LoVo (cell line): ENCODE data around the gene EFCAB5.
"Not testable (repeated sequence)": the region's sequence is repeated elsewhere in the genome, so short reads cannot be mapped to it uniquely, and the experiment has no call there.

ENCODE experiments used
- DNase-seq: peaks from one replicate; pipeline ENCODE4 v3.0.0-alpha.2; 2016; ENCODE audit warnings: low spot score

Gene EFCAB5

DNA sequence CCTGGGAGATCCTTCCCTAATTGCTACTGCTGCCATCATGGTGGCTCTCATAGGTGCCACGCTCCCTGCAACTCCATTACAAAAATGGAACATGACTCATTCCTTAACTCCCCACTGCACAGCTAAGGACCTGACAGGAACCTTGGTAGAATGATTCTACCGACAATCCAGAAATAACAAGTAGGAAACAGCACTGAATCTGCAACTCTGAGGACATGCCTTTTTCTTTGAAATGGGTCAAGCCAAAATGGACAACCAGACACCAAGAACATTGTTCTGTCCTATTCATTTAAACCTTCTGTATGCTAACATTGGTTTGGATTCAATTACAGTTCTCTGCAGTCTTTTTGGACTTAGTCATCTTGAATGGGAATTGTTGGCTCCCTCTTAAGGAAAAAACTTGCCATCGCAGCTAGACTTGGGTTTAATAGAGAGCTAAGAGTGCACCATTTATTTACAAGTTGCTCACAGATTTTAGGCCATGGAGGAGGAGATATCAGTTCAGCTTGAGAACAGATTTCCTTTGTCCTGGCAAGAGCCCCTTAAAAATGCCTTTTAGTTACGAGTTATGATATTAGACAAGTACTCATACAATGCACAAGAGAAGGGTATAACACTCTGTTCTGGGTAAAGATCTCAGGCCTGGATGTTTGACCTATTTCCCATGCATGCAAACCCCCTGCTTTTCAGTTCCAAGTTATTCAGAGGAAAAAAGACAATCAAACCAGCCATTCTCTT is 154.2 kb downstream of the EFCAB5 start:
- DNase-seq, result peak; percentile 49

DNA sequence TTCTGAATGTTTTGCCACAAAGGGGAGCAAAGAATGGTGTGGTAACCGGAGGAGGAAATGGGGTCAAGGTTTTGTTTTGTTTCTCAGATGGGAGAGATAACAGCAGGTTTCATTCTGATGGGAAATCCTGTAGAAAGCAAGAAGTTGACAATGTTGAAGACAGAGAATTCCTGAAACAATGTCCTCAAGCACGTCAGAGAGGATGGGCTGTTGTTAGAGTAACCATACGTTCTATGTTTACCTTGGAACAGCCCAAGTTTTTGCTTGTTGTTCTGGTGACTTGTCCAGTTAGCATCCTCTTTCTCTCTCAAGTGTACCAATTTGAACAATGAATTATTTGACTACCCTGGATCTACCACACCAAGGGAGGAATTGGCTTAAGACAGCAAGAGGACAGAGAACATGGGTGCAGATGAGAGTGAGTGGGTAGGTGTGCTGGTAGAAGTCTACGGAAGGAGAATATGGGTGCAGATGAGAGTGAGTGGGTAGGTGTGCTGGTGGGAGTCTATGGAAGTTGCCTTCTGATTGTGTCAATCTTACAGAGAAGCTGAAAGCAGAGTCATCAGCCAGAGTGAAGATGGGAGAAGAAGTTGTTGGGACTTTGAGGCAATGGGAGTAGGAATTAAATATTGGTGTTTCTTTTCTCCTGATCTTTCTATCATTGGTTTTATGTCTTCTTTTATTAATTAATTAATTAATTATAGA is 160.4 kb downstream of the EFCAB5 start:
- DNase-seq, result no peak

DNA sequence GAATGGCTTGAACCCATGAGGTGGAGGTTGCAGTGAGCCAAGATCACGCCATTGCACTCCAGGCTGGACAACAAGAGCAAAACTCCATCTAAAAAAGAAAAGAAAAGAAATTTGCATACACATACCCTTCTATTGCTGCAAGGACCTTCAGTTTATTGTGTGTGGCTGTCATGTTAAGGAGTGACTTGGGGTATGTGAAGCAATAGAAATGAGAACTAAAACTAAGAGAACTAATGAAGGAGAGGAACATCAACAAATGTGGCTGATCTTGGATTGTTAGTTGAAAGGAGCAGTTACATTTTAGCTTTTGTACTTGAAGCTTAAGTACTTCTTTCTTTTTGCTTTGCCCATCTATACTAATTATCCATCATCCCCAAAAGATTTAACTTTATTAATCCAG is 162.5 kb downstream of the EFCAB5 start:
- no peak for DNase-seq

DNA sequence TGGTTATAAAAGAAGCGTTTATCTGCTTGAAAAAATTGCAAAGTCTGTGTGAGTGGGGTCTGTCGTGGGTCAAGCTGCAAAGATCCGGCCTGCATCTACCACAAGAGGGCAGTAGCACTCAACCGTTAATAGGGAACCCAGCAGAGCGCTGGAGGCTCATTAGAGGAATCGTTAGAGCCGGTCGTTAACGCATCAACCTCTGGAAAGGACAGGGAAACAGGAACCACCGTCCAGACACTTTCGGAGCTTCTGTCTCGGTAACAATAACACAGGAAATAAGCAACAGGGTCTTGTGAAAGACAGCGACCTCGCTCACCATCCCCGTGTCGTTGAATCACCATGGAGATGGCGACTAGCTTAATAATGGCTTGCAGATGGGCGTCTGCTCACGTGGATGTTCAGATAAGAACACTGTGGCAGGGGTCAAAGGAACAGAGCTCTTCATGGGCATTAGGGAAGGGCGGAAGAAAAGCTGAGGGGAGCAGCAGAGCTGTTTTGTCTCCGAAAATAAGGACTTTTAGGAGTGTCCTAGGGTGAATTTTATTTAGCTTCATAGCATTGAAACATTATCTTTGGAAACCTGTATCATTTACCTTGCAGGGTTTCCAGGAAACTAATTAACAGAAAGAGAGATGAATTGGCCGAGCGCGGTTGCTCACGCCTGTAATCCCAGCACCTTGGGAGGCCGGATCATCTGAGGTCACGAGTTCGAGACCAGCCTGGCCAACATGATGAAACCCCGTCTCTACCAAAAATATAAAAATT is 163.3 kb downstream of the EFCAB5 start:
- peak; percentile 82 for DNase-seq

DNA sequence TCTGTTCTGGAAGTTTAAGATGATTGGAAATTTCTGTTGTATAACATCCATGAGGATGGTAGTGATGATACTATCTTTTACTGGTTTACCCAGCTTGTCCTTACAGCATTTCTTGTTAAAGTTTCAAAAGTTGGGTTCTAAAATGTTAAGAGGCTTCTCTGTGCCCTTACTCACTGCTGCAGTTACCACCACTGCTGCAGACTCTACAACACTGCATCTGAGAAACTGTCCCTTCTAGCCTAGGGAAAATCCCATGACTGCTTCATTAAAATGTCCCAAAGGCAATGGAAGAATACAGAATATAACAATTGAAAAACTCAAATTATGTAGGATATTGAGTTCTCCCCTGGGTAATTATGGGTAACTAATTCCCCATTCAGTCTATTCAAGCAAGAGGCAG is 171.4 kb downstream of the EFCAB5 start:
- DNase-seq, result no peak

DNA sequence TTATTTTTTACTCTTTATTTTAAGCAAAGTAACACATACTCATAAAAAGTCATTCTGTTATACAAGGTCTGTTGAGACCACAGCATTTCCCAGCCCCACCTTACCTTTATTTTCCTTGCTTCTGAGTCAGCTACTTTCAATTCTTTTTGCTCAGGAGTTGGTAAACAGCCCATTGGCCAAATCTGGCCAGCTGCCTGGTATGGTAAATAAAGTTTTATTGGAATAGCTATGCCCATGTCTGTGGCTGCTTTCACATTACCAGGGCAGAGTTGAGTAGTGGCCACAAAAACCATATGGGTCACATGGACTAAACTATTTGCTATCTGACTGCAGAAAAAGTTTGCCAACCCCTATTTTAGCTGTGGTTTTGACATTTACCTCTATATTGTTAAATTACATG is 171.8 kb downstream of the EFCAB5 start:
- peak; percentile 88 for DNase-seq

DNA sequence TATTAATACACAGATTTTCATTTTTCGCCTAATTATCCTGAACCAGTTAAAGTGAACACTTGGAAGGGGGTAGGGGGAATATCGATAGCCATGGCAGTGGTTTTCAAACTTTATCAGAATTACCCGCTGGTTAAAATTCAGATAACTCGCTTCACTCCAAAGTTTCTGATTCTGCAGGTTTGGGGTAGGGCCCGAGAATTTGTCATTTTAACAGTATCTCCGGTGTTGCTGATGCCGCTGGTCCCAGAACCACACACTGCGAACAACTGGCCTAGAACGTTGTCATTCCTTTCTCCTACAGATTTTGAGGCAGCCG is 174.9 kb downstream of the EFCAB5 start:
- no peak for DNase-seq

DNA sequence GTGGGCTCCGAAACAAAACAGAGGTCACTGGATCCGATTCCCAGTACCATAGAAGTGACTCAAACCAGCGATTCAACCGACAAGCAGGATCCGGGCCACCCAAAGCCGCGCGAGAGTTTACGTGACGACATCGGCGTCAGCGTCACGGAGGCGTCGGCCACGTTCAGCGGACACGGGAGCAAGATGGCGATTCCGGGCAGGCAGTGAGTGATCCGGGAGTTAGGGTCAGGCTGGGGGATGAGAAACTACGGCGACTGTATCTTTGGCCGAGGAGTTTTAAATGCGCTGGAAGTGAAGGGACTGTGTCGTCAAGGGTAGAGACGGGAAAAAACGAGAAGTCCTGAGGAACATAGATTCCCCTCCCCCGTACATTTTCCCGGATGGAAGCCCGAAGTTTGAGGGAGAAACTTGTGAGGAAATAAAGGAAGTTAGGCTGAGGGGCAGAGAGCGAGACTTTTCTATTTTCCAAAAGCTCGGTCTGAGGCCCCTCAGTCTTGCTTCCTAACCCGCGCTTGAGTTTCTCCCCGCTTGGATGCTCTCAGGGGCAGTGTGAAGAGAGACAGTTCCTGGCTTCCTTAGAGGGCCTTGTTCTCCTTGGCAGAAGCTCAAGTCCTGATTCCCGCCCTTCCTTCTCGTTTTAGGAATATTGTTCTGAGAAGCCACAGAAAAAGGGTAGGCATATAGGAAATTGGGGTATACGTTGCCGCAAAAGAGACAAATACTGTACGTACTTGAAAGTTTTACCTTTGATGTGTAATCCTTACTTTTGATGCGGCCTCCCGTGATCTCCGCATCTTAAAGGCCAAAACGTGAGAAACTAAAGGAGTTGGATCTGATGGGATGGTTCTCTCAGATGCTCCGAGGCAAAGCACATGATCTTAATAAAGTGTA is 175.5 kb downstream of the EFCAB5 start, which contains the start of gene NSRP1:
Gene NSRP1 (plus strand): TSS at position 156 of the 891 bp plus-strand sequence. CDS start 28 bp downstream, at position 184.
- DNase-seq, result peak; percentile 95

DNA sequence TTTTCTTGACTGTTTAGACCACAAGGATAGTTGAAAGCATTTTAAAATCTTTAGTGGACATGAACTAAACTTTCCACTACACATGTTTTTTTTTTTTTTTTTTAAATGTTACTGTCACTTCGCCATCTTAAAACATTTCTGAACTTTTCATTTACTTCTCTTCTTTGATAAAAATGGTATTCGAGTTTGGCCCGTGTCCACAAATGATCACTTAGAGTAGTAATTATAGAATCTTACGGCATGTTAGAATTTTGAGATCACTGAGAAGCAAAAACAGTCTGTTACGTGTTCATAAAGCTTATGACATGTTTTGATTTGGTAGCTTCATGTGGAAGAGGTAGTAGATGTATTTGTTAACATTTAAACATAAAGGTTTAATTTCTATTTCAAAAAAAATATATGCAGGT is 176.2 kb downstream of the EFCAB5 start:
- DNase-seq, result no peak

DNA sequence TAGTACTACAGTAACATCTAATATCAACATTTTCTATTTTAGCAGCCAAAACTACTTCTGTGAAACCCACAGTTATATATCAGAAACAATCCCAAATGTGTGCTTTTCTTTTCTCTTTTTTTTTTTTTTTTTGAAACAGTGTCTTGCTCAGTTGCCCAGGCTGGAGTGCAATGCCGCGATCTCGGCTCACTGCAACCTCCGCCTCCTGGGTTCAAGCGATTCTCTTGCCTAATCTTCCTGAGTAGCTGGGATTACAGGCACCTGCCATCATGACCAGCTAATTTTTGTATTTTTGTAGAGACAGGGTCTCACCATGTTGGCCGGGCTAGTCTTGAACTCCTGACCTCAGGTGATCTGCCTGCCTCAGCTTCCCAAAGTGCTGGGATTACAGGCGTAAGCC is 177.2 kb downstream of the EFCAB5 start:
- not testable (repeated sequence) for DNase-seq

DNA sequence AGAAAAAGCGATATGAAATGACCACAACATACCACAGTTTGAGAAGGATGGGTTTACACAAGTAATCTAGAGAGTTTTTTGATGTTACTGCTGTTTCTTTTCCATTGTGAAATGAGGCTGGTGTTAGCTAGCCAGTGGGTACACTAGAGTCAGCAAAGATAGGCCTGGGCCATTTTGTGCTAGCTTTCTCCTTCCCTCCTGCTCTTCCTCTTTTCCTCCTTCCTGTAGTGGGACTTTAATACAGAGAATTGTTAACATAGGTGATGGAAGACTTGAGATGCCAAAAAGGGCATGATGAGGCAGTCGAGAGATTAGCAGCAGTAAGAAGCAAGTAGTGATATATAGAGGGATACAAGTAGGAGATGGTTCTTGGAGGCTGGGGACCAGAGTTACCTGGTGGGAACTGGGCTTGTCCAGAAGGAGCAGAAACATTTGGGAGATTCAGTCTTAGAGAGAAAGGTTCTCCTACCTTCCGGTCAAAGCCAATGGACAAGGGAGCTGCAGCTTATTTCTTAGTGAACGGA is 182.9 kb downstream of the EFCAB5 start:
- no peak for DNase-seq

DNA sequence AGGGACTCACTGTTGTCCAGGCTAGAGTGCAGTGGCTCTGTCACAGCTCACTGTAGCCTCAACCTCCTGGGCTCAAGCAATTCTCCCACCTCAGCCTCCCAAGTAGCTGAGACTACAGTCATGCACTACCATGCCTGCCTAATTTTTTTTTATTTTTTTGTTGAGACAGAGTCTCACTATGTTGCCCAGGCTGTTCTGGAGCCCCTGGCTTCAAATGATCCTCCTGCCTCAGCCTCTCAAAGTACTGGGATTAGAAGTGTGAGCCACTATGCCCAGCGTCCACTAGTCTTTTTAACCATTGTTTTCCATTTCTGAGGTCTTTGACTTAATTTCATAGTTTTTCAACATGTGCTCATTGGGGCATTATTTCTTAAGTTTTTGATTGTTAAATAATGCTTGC is 188.7 kb downstream of the EFCAB5 start:
- DNase-seq, result no peak

DNA sequence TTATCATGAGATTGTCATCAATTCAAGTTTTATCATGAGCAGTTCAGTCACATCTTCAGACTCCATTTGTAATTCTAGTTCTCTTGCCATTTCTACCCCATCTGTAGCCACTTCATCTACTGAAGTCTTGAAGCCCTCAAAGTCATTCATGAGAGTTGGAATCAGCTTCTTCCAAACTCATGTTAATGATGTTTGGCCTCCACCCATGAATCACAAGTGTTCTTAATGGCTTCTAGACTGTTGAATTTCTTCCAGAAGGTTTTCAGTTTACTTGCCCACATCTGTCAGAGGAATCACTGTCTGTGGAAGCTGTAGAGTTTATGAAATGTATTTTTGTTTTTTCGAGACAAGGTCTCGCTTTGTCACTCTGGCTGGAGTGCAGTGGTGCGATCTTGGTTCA is 191.2 kb downstream of the EFCAB5 start:
- DNase-seq, result no peak

DNA sequence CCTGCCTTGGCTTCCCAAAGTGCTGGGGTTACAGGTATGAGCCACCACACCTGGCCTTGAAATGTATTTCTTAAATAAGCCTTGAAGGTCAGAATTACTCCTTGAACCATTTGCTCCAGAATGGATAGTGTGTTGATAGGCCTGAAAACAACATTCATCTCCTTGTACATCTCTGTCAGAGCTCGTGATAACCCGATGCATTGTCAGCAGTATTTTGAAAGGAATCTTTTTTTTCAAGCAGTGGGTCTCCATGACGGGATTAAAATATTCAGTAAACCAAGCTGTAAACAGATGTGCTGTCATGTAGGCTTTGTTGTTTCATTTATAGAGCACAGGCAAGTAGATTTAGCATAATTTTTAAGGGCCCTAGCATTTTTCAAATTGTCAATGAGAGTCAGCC is 191.8 kb downstream of the EFCAB5 start:
- no peak for DNase-seq

DNA sequence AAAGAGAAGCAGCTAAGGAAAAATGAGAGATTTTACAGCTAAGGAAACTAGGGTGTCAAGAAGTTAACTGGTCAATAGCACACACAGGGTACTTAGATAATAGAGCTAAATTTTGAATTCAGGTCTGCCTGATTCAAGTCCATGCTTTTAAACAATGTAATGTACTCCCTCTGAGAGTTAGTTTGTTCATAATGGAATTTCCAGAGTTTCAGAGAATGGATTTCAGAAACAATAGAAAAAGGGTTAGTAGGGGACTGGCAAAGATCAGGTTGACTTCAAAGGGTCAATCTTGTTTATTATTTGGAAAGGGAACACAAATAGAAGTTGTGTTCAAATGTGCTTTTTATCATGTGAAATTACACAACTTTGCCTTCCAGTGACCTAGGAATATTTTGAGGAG is 193.1 kb downstream of the EFCAB5 start:
- no peak for DNase-seq

DNA sequence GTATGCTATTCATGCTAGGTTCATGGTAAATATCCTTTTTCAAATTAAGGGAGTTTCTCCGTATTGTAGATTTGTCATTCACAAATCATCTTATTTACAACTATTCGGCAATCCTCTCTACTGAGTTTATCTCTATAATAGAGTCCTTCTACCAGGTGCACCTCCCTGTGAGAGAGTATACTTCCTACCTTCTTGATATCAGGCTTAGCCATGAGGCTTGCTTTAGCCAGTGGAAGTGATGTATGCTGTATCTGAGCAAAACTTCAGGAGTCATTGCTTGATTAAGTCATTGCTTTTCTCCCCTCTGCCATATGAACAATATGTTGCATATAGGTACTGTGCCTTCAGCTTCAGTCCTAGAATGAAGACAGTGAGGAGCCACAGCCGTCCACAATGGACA is 195.7 kb downstream of the EFCAB5 start:
- DNase-seq, result no peak

DNA sequence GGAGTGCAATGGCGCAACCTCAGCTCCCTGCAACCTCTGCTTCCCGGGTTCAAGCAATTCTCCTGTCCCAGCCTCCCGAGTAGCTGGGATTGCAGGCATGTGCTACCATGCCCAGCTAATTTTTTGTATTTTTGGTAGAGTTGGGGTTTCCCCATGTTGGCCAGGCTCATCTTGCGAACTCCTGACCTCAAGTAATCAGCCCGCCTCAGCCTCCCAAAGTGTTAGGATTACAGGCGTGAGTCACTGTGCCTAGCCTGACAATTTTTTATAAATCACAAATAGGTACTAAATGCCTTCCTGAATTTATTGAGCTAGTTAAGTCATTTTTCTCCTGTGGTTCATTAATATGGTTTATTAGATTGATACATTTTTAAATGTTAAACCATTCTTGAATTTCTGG is 206.4 kb downstream of the EFCAB5 start:
- DNase-seq, result not testable (repeated sequence)

DNA sequence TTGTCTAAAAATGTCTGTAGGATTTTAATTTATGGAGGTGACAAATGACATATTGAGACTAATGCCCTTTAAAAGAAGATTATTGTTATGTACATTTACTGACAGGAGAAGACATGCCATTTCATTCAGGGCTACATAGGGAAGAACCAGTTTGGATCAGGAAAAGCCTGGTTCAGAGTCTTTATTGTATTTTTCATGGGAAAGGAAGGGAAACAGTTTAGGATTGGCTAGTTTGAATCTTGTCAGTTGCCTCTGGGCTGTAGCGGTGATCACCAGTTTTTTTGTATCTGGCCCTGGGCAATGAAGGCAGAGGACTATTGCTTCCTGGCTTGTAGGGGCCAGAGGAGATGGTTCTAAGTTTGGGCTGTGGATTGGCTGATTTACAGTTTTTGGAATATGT is 206.9 kb downstream of the EFCAB5 start:
- DNase-seq, result no peak

DNA sequence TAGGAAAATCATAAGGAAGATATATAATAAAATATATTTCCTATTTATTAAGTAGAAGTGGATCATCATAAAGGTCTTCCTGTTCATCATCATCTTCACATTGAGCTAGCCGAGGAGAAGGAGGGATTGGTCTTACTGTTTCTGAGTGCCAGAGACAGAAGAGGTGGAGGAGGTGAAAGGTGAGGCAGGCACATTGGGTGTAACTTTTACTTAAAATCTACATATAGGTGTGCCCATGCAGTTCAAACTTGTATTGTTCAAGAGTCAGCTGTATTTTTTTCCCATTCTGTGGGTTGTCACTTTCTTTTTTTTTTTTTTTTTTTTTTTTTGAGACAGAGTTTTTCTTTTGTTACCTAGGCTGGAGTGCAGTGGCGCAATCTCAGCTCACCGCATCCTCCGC is 210.0 kb downstream of the EFCAB5 start:
- DNase-seq, result no peak

DNA sequence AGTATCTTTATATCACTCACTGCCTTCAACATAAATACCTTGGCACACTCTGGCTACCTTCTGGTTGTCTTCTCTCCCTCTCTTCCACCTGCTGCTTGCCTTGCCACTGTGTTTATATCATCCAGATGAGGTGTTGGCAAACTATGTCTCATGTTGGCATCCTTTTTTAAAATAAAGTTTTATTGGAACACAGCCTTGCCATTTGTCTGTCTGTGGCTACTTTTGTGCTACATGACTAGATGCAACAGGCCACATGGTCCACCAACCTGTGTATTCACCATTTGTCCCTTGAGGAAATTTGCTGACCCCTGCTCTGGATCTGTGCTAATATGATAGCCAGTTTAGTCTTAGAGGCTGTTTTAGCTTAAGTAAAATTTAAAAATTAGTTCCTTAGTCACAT is 212.0 kb downstream of the EFCAB5 start:
- no peak for DNase-seq

DNA sequence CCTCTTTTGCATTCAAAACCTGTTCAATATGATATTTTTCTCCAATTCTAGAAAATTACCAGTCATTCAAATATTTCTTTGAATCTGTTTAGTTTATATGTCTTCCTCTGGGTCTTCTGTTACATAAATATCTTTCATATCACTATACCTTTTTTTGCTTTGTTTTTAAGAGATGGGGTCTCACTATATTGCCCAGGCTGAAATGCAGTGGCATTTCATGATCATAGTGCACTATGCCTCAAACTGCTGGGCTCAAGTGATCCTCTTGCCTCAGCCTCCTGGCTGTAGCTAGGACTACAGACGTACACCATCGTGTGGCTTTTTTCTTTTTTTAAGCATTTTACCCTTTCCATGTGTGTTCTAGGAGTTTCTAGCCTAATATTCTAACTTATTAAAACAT is 214.0 kb downstream of the EFCAB5 start:
- DNase-seq, result no peak
